ENCODE measurements around the gene ZKSCAN5.
"Not testable (repeated sequence)": the region's sequence is repeated elsewhere in the genome, so short reads cannot be mapped to it uniquely, and the experiment has no call there.

ZKSCAN5 gene

GRCh38 chr7:99497766-99498545 lies 6.5 kb upstream of the ZKSCAN5 start:
- DNase-seq (ENCODE audit: low spot score), result no peak

GRCh38 chr7:99498546-99498944 lies 5.9 kb upstream of the ZKSCAN5 start:
- no peak for DNase-seq (ENCODE audit: low spot score)

GRCh38 chr7:99499371-99499720 lies 5.1 kb upstream of the ZKSCAN5 start:
- no peak for DNase-seq (ENCODE audit: low spot score)

DNA sequence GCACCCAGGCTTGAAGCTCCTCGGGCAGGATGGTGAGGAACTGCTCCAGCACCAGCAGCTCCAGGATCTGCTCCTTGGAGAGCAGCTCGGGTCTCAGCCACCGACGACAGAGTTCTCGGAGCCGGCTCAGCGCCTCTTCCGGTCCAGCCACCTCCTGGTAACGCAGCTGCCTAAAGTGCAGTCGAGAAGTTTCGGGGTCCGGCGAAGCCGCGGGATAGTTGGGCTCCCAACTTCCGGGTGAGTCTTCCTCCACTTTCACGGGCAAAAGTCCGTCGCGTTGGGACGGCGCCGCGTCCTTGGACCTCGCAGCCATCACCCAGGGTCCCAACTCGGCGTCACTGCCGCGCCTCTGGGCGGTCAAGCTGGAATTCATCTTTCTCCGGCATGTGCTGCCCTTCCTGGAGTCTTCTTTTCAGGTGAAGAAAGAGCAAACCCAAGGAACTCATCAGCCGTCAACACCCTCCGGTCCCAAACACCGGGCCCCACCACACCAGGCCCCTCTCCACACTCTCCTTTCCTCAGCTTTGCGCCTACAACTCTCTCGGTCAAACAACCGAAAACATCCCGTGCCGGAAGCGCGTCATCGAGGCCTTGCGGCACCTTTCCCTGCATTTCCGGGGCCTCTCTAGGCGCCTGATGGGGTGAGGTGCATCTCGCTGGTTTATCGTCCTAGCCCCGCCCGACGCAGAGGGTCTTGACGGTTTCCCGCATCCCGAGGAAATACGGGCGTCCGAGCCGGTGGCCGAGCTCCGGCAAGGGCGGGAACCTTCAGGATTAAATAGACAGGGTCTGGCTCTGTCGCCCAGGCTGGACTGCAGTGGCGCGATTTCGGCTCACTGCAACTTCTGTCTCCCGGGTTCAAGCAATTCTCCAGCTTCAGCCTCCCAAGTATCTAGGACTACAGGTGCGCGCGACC lies 4.5 kb upstream of the ZKSCAN5 start, which contains the start of gene ZNF394:
TSS of gene ZNF394 (minus strand) at position 561 of the 916 bp plus-strand sequence. CDS start at position 373, 188 bp downstream.
- DNase-seq (ENCODE audit: low spot score), result peak; percentile 91

GRCh38 chr7:99500637-99501009 lies 3.8 kb upstream of the ZKSCAN5 start:
- no peak for DNase-seq (ENCODE audit: low spot score)

- not testable (repeated sequence) for DNase-seq (ENCODE audit: low spot score)
Measured at GRCh38 chr7:99501236-99501635, 3.2 kb upstream of the ZKSCAN5 start.

DNA sequence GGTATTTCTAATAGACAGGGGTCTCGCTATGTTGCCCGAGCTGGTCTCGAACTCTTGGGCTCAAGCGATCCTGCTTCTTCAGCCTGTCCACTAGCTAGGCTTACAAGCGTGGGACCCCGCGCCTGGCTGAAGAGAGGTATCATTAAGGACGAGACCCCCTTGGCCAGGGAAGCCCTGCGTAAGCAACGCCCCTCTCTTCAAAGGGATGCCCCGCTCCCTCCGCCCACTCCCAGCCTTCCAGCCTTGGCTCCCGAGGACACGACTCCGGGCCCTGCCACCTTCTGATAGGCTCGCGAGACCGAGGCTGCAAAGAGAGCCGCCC lies 220 bp upstream of the ZKSCAN5 start:
- peak; percentile 96 for DNase-seq (ENCODE audit: low spot score)

- no peak for DNase-seq (ENCODE audit: low spot score)
Measured at GRCh38 chr7:99505324-99505662, 831 bp downstream of the ZKSCAN5 start.

- no peak for DNase-seq (ENCODE audit: low spot score)
Measured at GRCh38 chr7:99514050-99514449, 9.6 kb downstream of the ZKSCAN5 start.

DNA sequence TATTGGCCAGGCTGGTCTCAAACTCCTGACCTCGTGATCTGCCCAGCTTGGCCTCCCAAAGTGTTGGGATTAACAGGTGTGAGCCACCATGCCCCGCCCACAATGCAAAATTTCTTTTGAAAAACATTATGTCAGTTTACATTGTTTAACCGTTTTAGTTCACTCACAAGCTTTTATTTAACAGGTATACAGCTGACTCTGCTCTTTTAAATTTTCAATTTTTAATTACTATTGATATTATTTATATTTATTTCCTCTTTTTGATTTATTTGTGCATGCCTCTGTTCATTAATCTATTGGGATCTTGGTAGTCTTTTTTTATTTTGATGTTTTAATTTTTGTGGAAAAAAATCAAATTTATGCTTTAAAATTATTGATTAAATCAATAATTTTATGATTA lies 16.9 kb downstream of the ZKSCAN5 start:
- DNase-seq (ENCODE audit: low spot score), result no peak

- peak; percentile 46 for DNase-seq (ENCODE audit: low spot score)
Measured at GRCh38 chr7:99525713-99526440, 21.4 kb downstream of the ZKSCAN5 start.

DNA sequence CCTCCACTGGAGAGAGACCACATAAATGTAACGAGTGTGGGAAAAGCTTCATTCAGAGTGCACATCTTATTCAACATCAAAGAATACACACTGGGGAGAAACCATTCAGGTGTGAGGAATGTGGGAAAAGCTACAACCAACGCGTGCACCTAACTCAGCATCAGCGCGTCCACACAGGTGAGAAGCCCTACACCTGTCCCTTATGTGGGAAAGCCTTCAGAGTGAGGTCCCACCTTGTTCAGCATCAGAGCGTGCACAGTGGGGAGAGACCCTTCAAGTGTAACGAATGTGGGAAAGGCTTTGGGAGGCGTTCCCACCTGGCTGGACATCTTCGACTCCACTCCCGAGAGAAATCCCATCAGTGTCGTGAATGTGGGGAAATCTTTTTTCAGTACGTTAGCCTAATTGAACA lies 26.9 kb downstream of the ZKSCAN5 start:
- no peak for DNase-seq (ENCODE audit: low spot score)

GRCh38 chr7:99535667-99536066 lies 31.2 kb downstream of the ZKSCAN5 start:
- DNase-seq (ENCODE audit: low spot score), result no peak

- no peak for DNase-seq (ENCODE audit: low spot score)
Measured at GRCh38 chr7:99539213-99539811, 34.9 kb downstream of the ZKSCAN5 start.

GRCh38 chr7:99540542-99540941 lies 36.1 kb downstream of the ZKSCAN5 start:
- no peak for DNase-seq (ENCODE audit: low spot score)

DNA sequence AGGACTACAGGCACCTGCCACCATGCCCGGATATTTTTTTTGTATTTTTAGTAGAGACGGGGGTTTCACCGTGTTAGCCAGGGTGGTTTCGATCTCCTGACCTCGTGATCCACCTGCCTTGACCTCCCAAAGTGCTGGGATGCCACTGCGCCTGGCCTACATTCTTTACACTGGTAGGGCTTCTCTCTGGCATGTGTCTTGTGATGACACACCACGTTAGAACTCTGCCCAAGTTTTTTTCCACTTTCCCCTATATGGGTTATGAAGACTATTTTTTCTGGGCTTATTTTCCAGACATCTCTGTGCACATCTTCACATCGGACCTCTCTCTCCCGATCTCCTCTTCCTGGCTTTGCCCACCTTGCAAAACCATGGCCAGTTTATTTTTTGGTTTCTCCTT lies 36.8 kb downstream of the ZKSCAN5 start:
- DNase-seq (ENCODE audit: low spot score), result no peak

DNA sequence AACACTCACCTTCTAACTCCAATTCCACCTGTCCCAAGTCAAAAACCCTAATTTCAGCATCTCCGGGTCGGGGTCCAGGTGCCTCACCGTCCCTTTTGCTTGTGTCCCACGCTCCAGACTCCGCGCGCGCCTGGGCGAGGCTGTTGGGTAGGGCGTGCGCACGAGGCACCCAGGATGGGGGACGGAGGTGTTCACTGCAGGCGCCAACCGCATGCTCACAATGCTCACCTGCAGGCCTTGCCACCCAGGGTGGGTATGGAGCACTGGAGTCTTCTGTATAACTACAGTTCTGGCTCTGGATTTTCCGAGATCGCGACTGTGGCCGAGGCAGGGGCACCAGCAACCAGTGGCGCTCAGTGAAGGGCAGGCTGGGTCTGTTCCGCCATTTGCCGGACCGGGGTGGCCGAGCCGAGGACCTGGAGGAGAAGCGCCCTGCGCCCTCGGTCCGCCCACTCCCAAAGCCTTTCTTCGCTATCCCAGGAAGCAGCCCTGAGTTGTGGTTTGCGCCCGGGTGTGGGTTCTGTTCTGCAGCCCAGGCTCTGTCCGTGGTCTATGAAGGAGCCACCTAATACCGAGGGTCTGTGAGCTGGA lies 38.7 kb downstream of the ZKSCAN5 start:
- no peak for DNase-seq (ENCODE audit: low spot score)

DNA sequence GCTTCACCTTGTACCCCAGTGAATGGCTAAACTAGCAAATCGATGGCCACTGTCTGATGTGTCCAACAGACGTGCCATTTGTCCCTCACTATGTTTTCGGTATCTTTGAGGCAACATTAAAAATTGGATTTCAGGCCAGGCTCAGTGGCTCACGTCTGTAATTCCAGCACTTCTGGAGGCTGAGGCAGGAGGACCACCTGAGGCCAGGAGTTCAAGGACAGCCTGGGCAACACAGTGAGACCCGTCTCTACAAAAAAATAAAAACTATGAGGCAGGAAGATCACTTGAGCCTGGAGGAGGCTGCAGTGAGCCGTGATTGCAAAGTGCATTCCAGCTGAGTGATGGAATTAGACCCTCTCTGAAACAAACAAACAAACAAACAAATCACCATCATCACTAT lies 39.5 kb downstream of the ZKSCAN5 start:
- no peak for DNase-seq (ENCODE audit: low spot score)

- DNase-seq (ENCODE audit: low spot score), result not testable (repeated sequence)
Measured at GRCh38 chr7:99545308-99545707, 40.8 kb downstream of the ZKSCAN5 start.

DNA sequence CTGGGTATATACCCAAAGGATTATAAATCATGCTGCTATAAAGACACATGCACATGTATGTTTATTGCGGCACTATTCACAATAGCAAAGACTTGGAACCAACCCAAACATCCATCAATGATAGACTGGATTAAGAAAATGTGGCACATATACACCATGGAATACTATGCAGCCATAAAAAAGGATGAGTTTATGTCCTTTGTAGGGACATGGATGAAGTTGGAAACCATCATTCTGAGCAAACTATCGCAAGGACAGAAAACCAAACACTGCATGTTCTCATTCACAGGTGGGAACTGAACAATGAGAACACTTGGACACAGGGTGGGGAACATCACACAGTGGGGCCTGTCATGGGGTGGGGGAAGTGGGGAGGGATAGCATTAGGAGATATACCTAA lies 45.1 kb downstream of the ZKSCAN5 start:
- not testable (repeated sequence) for DNase-seq (ENCODE audit: low spot score)

GRCh38 chr7:99551334-99551733 lies 46.9 kb downstream of the ZKSCAN5 start:
- DNase-seq (ENCODE audit: low spot score), result no peak
